ENCODE data around the gene C10orf105.

GRCh38 chr10:71722849-71723248 is 3.3 kb upstream of the C10orf105 start:
- TF ChIP-seq, protein P1, sequence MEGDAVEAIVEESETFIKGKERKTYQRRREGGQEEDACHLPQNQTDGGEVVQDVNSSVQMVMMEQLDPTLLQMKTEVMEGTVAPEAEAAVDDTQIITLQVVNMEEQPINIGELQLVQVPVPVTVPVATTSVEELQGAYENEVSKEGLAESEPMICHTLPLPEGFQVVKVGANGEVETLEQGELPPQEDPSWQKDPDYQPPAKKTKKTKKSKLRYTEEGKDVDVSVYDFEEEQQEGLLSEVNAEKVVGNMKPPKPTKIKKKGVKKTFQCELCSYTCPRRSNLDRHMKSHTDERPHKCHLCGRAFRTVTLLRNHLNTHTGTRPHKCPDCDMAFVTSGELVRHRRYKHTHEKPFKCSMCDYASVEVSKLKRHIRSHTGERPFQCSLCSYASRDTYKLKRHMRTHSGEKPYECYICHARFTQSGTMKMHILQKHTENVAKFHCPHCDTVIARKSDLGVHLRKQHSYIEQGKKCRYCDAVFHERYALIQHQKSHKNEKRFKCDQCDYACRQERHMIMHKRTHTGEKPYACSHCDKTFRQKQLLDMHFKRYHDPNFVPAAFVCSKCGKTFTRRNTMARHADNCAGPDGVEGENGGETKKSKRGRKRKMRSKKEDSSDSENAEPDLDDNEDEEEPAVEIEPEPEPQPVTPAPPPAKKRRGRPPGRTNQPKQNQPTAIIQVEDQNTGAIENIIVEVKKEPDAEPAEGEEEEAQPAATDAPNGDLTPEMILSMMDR (IDR thresholded peaks at IDR 0.05) = no peak
- TF ChIP-seq POLR2A (IDR thresholded peaks at IDR 0.05) = no peak
